HFF-Myc (cell line): Measurements from ENCODE around the gene RENBP.

Source experiments
- DNase-seq: peaks from one replicate; pipeline ENCODE4 v3.0.0-alpha.2; 2011; ENCODE audit warnings: low read depth; ENCODE audit errors: extremely low read depth
- H3K4me3 ChIP-seq: replicated peaks from 2 replicates; pipeline ENCODE4 v1.5.1; 2011; ENCODE audit warnings: low read depth, mild to moderate bottlenecking, control low read depth, low read length
- CTCF ChIP-seq: IDR thresholded peaks from 2 replicates; pipeline ENCODE4 v1.5.1; 2012; ENCODE audit warnings: mild to moderate bottlenecking, low read depth, low read length, control low read depth; ENCODE audit errors: missing control alignments

Gene RENBP

GRCh38 chrX:153954558-153955227, 10.2 kb upstream of the RENBP start:
- no peak overlapping the region for H3K4me3 ChIP-seq
- no peak for DNase-seq
- TF ChIP-seq CTCF: no peak

- no peak overlapping the region for H3K4me3 ChIP-seq
- DNase-seq: no peak
- TF ChIP-seq CTCF: no peak
Measured at GRCh38 chrX:153953892-153954557, 9.6 kb upstream of the RENBP start.

- no peak for DNase-seq
- no peak overlapping the region for H3K4me3 ChIP-seq
- peak; percentile 82 for TF ChIP-seq CTCF
Measured at GRCh38 chrX:153953342-153953830, 8.9 kb upstream of the RENBP start.

GRCh38 chrX:153952373-153953026, 8.1 kb upstream of the RENBP start:
- DNase-seq: no peak
- TF ChIP-seq CTCF: no peak
- no peak overlapping the region for H3K4me3 ChIP-seq

GRCh38 chrX:153951683-153952372, 7.4 kb upstream of the RENBP start:
- TF ChIP-seq CTCF: no peak
- H3K4me3 ChIP-seq: no peak overlapping the region
- no peak for DNase-seq

- DNase-seq: no peak
- TF ChIP-seq CTCF: no peak
- H3K4me3 ChIP-seq: no peak overlapping the region
Measured at GRCh38 chrX:153950127-153950526, 5.7 kb upstream of the RENBP start.
